NAMALWA (cell line): ENCODE results near the gene TMEM135.

Source experiments
- DNase-seq: peaks from one replicate; pipeline ENCODE4 v3.0.0-alpha.2; 2015; ENCODE audit warnings: low spot score

TMEM135 gene

DNA sequence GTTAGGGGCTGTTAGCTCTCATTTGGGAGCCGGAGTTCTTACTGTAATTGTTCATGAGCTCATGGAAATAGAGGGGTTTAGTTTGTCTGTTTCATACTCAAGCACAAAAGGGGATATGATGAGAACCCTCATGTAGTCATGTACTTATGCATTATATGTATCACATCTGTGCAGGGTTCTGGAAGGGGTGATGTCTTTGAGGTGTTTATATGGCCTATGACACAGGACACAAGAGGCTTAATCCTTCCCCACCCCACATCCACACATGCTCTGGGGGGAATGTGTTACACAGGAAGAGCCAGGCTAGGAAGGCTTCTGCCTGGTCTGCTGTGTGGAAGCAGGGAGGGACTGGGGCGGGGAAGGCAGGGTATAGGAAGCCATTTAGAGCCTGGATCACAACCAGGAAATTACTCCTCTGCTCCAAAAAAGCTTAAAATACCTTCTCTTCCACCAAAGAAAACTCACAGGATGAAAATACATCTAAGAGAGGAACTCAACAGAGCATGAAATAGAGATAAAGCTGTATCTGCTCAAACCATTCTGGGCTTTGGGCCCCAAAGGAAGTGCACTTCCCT lies 316.1 kb downstream of the TMEM135 start:
- no peak for DNase-seq

DNA sequence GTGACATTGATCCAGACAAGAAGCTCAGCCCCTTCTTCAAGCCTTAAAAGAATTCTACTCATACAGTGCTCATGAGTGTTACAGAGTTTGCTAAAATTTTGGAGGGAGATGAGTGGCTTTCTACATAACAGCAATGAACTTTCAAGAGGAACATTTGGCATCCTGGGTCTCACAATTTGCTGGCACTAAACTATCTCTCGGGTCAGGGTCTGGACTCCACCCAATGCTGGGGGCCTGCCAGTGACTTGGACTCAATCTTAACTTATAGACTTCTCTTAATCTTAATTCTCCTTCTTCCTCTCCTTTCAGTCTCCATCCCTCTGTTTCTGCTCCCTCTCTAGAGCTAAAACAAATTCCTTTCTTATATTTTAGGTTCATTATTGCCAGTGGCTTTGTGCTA lies 317.9 kb downstream of the TMEM135 start:
- DNase-seq: no peak

DNA sequence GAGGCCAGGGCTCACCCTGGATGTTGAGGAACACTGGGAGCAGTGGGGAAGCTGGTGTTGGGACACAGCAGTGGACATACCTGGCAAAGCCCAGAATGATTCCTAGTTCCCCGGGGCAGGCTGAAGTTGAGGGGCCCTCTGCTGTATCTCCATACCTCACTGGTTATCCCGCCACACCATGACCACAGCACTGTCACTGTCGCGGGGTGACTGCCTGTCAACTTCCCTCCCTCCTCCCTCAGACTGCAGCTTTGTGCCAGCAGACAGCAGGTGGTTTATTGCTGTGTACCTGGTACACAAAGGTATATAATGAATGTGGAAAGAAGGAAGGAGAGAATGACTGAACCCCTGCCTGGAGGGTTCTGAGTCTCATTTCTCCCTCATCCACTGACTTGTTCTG lies 318.7 kb downstream of the TMEM135 start:
- no peak for DNase-seq

GRCh38 chr11:87358461-87358860 lies 320.7 kb downstream of the TMEM135 start:
- no peak for DNase-seq

GRCh38 chr11:87359401-87359800 lies 321.7 kb downstream of the TMEM135 start:
- no peak for DNase-seq

- DNase-seq: no peak
Measured at GRCh38 chr11:87361891-87362290, 324.2 kb downstream of the TMEM135 start.

DNA sequence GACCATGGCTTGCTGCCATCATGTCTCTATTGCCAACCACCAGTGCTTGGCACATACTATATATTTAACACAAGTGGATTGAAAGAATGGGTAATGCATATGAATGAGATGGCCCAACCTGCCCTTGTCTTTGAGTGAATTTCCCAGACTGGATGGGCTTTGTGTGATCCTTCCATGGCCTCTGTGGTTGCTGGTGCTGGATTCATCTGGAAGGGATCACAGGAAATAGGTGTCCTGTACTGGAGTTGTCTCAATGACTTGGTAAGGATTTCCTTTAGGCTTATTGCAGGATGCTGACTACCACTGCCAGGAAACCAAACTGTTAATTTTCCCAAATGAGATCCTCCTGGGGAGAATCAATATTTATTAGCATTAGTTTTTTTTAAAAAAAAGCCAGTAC lies 328.6 kb downstream of the TMEM135 start:
- DNase-seq: no peak

- no peak for DNase-seq
Measured at GRCh38 chr11:87366763-87367405, 329.1 kb downstream of the TMEM135 start.

GRCh38 chr11:87368151-87368550 lies 330.4 kb downstream of the TMEM135 start:
- no peak for DNase-seq

DNA sequence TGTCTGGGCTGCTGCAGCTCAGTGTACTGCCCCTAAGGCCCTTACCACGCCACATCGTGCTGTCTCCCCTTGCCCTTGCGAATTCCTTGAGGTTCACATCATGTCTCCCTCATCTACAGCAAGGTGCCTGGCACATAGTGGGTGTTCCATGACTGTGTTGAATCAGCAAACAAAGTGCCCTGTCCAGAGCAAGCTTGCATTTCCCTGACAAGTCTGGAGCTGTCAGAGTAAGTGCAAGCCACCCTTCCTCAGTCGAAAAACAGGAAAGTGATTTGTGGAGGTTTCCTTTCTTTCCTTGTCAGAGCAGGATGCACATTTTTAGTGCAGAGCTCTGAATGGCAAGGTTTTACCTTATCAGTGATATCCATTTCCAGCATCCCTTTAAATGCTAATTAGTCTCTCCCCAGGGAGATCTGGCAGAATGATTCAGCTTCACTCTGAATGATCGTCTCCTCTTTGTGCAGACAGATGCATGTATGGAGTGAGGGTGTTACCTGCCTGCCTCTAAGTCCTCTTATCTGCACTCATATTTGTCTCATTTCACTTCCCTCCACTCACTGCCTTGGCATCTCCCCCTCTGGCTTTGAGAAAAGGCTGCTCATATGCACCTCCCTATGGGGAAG lies 331.2 kb downstream of the TMEM135 start:
- no peak for DNase-seq

GRCh38 chr11:87369888-87370287 lies 332.2 kb downstream of the TMEM135 start:
- DNase-seq: no peak

- no peak for DNase-seq
Measured at GRCh38 chr11:87372065-87372464, 334.3 kb downstream of the TMEM135 start.
